HCT116 (cell line): ENCODE measurements around the gene SLC15A3. TPM values are rescaled to one million over a fixed set of nuclear protein-coding genes. Genes with fewer than 3 reads are reported as not detected.
"Not testable (repeated sequence)": the region's sequence is repeated elsewhere in the genome, so short reads cannot be mapped to it uniquely, and the experiment has no call there.

Source experiments
- ATAC-seq: fragments of 200-7000 bp; cut with Tn5 transposase; 2 replicates; pipeline ENCODE4 v1.9.1; 2020; ENCODE audit warnings: mild to moderate bottlenecking, moderate library complexity
- BruUV-seq: library from RNA; stranded (reverse); fragments of 400-500 nt; replicated peaks from 2 replicates; lab custom pipeline; 2021; lab: Mats Ljungman, UMichigan
- CTCF ChIA-PET: fragments of 300-600 bp; sonication (Branson Sonifier 250); formaldehyde crosslinking; loops from one replicate; lab custom pipeline; 2021; ENCODE audit warnings: antibody characterized with exemption; lab: Charles Lee
- POLR2A ChIA-PET: fragments of 300-600, 350-600 bp; sonication (Branson Sonifier 250); formaldehyde crosslinking; loops from one replicate; lab custom pipeline; 2021; ENCODE audit warnings: antibody characterized with exemption; lab: Charles Lee
- RAD21 ChIA-PET, 2 experiments: fragments of 300-600 bp; sonication (Branson Sonifier 250); formaldehyde crosslinking; loops; one replicate each; lab custom pipeline; 2023; ENCODE audit warnings: low total read pairs in 2 of 2; ENCODE audit not compliant: uncharacterized antibody in 2 of 2, unreplicated experiment in 2 of 2, low non-redundant PET in 1 of 2; lab: Charles Lee
- DNase-seq: peaks from one replicate; pipeline ENCODE4 v3.0.0-alpha.2; 2010; ENCODE audit warnings: low read depth, low spot score
- H2AFZ ChIP-seq: fragments of 200-600 bp; shearing (Covaris generic), sonication (generic); 2 replicates; pipeline ENCODE4 v1.6.1; 2017; ENCODE audit warnings: low read depth, mixed run types, mixed read lengths, antibody characterized with exemption, low read length; ENCODE audit not compliant: poor library complexity, severe bottlenecking
- H3K27ac ChIP-seq: 2 replicates; pipeline ENCODE4 v1.5.1; 2012; ENCODE audit warnings: low read depth, low read length
- H3K27me3 ChIP-seq: fragments of 200-600 bp; sonication (generic); 2 replicates; pipeline ENCODE4 v1.6.1; 2016; ENCODE audit warnings: mixed run types, low read length, mixed read lengths; ENCODE audit not compliant: insufficient read depth
- H3K36me3 ChIP-seq, 2 experiments: fragments of 200-500 bp in 1 of 2; fragments of 200-600 bp in 1 of 2; sonication (Bioruptor generic) in 1 of 2; sonication (generic) in 1 of 2; 2 replicates each; pipeline versions ENCODE4 v1.5.1 to v1.6.1; 2014 to 2016; ENCODE audit warnings: low read length in 2 of 2, inconsistent platforms in 1 of 2, mixed read lengths in 1 of 2, mixed run types in 1 of 2; ENCODE audit not compliant: insufficient read depth in 2 of 2, control insufficient read depth in 1 of 2
- H3K4me1 ChIP-seq, 2 experiments: fragments of 200-600 bp in 1 of 2; sonication (generic) in 1 of 2; 2 replicates each; pipeline versions ENCODE4 v1.5.1 to v1.6.1; 2012 to 2017; ENCODE audit warnings: low read length in 2 of 2, inconsistent platforms in 1 of 2, mild to moderate bottlenecking in 1 of 2, mixed read lengths in 1 of 2, mixed run types in 1 of 2, moderate library complexity in 1 of 2; ENCODE audit not compliant: insufficient read depth in 2 of 2, control insufficient read depth in 1 of 2
- H3K4me2 ChIP-seq: fragments of 200-600 bp; sonication (generic); 2 replicates; pipeline ENCODE4 v1.6.1; 2017; ENCODE audit warnings: mixed run types, low read length, mixed read lengths
- H3K4me3 ChIP-seq, 2 experiments: fragments of 200-600 bp in 1 of 2; sonication (generic) in 1 of 2; replicated peaks in 1 of 2; 2 replicates each; pipeline ENCODE4 v1.5.1; 2011 to 2016; ENCODE audit warnings: low read length in 2 of 2, control low read depth in 1 of 2, low read depth in 1 of 2, mild to moderate bottlenecking in 1 of 2, mixed read lengths in 1 of 2, mixed run types in 1 of 2
- H3K79me2 ChIP-seq: fragments of 200-600 bp; sonication (generic); 2 replicates; pipeline ENCODE4 v1.6.1; 2017; ENCODE audit warnings: mild to moderate bottlenecking, mixed run types, low read length, moderate library complexity, mixed read lengths; ENCODE audit not compliant: insufficient read depth
- H3K9ac ChIP-seq: fragments of 200-600 bp; sonication (generic); 2 replicates; pipeline ENCODE4 v1.6.1; 2016; ENCODE audit warnings: low read length, mixed read lengths
- H3K9me2 ChIP-seq: fragments of 200-600 bp; sonication (generic), shearing (Covaris generic); 2 replicates; pipeline ENCODE4 v1.6.1; 2017; ENCODE audit warnings: mixed run types, mild to moderate bottlenecking, moderate library complexity; ENCODE audit not compliant: insufficient read depth
- H3K9me3 ChIP-seq, 2 experiments: fragments of 200-500 bp in 1 of 2; fragments of 200-600 bp in 1 of 2; sonication (Bioruptor generic) in 1 of 2; sonication (generic) in 1 of 2; 2 replicates each; pipeline ENCODE4 v1.6.1; 2014 to 2017; ENCODE audit warnings: low read length in 2 of 2, mixed read lengths in 2 of 2, inconsistent platforms in 1 of 2, low read depth in 1 of 2, mild to moderate bottlenecking in 1 of 2, mixed run types in 1 of 2, moderate library complexity in 1 of 2; ENCODE audit not compliant: control insufficient read depth in 1 of 2, insufficient read depth in 1 of 2
- H4K20me1 ChIP-seq: fragments of 200-600 bp; sonication (generic), shearing (Covaris generic); 2 replicates; pipeline ENCODE4 v1.6.1; 2017; ENCODE audit warnings: mixed run types, mild to moderate bottlenecking, moderate library complexity; ENCODE audit not compliant: insufficient read depth
- CBX3 ChIP-seq: IDR thresholded peaks from 2 replicates; pipeline ENCODE4 v1.6.1; 2012; ENCODE audit warnings: low read depth
- CEBPB ChIP-seq: IDR thresholded peaks from 2 replicates; pipeline ENCODE4 v1.6.1; 2012; ENCODE audit warnings: low read depth
- CTCF ChIP-seq, 3 experiments: fragments of 200-600 bp in 1 of 3; sonication (generic) in 1 of 3; IDR thresholded peaks in 2 of 3; conservative IDR thresholded peaks in 1 of 3; 2 replicates each; pipeline ENCODE4 v1.5.1; 2012 to 2017; ENCODE audit warnings: low read depth in 2 of 3, low read length in 2 of 3, antibody characterized with exemption in 1 of 3, borderline replicate concordance in 1 of 3, control low read depth in 1 of 3, mild to moderate bottlenecking in 1 of 3, mixed read lengths in 1 of 3, mixed run types in 1 of 3, moderate library complexity in 1 of 3; ENCODE audit not compliant: insufficient read depth in 1 of 3
- EGR1 ChIP-seq: IDR thresholded peaks from 2 replicates; pipeline ENCODE4 v1.6.1; 2012; ENCODE audit warnings: low read depth
- ELF1 ChIP-seq: IDR thresholded peaks from 2 replicates; pipeline ENCODE4 v1.6.1; 2012; ENCODE audit warnings: low read depth, borderline replicate concordance
- EZH2 ChIP-seq: fragments of 200-600 bp; sonication (generic); IDR thresholded peaks from 2 replicates; pipeline ENCODE4 v1.6.1; 2017; ENCODE audit warnings: antibody characterized with exemption, mixed run types
- EZH2phosphoT487 ChIP-seq: fragments of 200-600 bp; IDR thresholded peaks from 2 replicates; pipeline ENCODE4 v1.6.1; 2018; ENCODE audit warnings: antibody characterized with exemption, borderline replicate concordance
- FOSL1 ChIP-seq: IDR thresholded peaks from 2 replicates; pipeline ENCODE4 v1.6.1; 2012; ENCODE audit warnings: low read depth
- JUND ChIP-seq: IDR thresholded peaks from 2 replicates; pipeline ENCODE4 v1.6.1; 2012
- RAD21 ChIP-seq: IDR thresholded peaks from 2 replicates; pipeline ENCODE4 v1.6.1; 2012; ENCODE audit warnings: low read depth, mild to moderate bottlenecking
- REST ChIP-seq: IDR thresholded peaks from 2 replicates; pipeline ENCODE4 v1.6.1; 2012; ENCODE audit warnings: low read depth
- SP1 ChIP-seq: IDR thresholded peaks from 2 replicates; pipeline ENCODE4 v1.6.1; 2012; ENCODE audit warnings: low read depth
- SRF ChIP-seq: IDR thresholded peaks from 2 replicates; pipeline ENCODE4 v1.6.1; 2012; ENCODE audit warnings: low read depth
- TCF7L2 ChIP-seq: IDR thresholded peaks from 2 replicates; pipeline ENCODE4 v1.7.0; 2011; ENCODE audit warnings: borderline replicate concordance, inconsistent platforms; ENCODE audit not compliant: insufficient read depth, insufficient read length; ENCODE audit errors: extremely low read depth
- YY1 ChIP-seq: IDR thresholded peaks from 2 replicates; pipeline ENCODE4 v1.6.1; 2011; ENCODE audit warnings: low read length, low read depth, moderate library complexity, mild to moderate bottlenecking; ENCODE audit not compliant: insufficient replicate concordance; ENCODE audit errors: extremely low read depth
- ZFX ChIP-seq: fragments of 450-650 bp; IDR thresholded peaks from 2 replicates; pipeline ENCODE4 v1.6.1; 2017
- ZNF274 ChIP-seq: fragments of 200-500 bp; sonication (Bioruptor generic); IDR thresholded peaks from 2 replicates; pipeline ENCODE4 v1.6.1; 2014; ENCODE audit warnings: mild to moderate bottlenecking, low read depth, low read length, inconsistent platforms
- intact Hi-C: fragments of 100-400 bp; cut with micrococcal nuclease; formaldehyde crosslinking; loops from 2 replicates; pipeline ENCODE4 v1.10.0; 2022
- total RNA-seq: library from RNA; stranded (reverse); gene quantifications from one replicate; pipeline ENCODE4 v1.2.1, GENCODE V29; 2021; ENCODE audit not compliant: unreplicated experiment

SLC15A3 gene
- total RNA-seq, 1 experiment from 2014 or later, result not detected

GRCh38 chr11:60910281-60910687, 41.7 kb downstream of the SLC15A3 start:
- intact Hi-C loops, result loop anchor here (10.0 kb wide), 1 partner anchor 275 kb away; no protein-coding TSS in a partner anchor
- no peak overlapping the region for H2AFZ ChIP-seq
- no peak overlapping the region for H3K4me2 ChIP-seq
- no peak for TF ChIP-seq TCF7L2
- TF ChIP-seq CTCF (IDR thresholded peaks at IDR 0.05 in 2 of 3, conservative IDR thresholded peaks at IDR 0.05 in 1 of 3; ENCODE audit: borderline replicate concordance in 1 of 3, insufficient read depth in 1 of 3, low read depth in 2 of 3, low read length in 2 of 3), result no peak
- TF ChIP-seq JUND, result no peak
- no peak for TF ChIP-seq YY1
- no peak for TF ChIP-seq CEBPB
- TF ChIP-seq EZH2phosphoT487, result no peak
- no peak for TF ChIP-seq SRF
- no peak for TF ChIP-seq ZNF274
- no peak for TF ChIP-seq ZFX
- no peak for TF ChIP-seq EGR1
- TF ChIP-seq SP1, result no peak
- no peak for TF ChIP-seq REST
- no peak for TF ChIP-seq CBX3
- TF ChIP-seq RAD21, result no peak
- TF ChIP-seq EZH2, result no peak
- TF ChIP-seq FOSL1, result no peak
- no peak for TF ChIP-seq ELF1
- H4K20me1 ChIP-seq, result no peaks in the 10 kb centered on the region
- H3K79me2 ChIP-seq, result peaks cover 22% of the 10 kb centered on the region
- ChIA-PET POLR2A (no interaction called here), CTCF (no interaction called here), RAD21 (no interaction called here)
- H3K9me3 ChIP-seq, result no peaks in the 10 kb centered on the region
- no peak overlapping the region for H3K9ac ChIP-seq
- ATAC-seq (no peak), DNase-seq (no peak)
- H3K27ac ChIP-seq, result no peak overlapping the region
- H3K4me3 ChIP-seq, result no peak overlapping the region
- no peaks in the 10 kb centered on the region for H3K9me2 ChIP-seq
- H3K4me1 ChIP-seq, result peaks cover 9 to 35% of the 10 kb centered on the region in 2 experiments
- no TSS peak for BruUV-seq
- H3K36me3 ChIP-seq, result no peaks in the 10 kb centered on the region
- no peaks in the 10 kb centered on the region for H3K27me3 ChIP-seq

GRCh38 chr11:60909680-60910280, 42.2 kb downstream of the SLC15A3 start:
- H3K27ac ChIP-seq, ATAC-seq, BruUV-seq, H3K9ac ChIP-seq, H3K9me2 ChIP-seq, H3K9me3 ChIP-seq, H4K20me1 ChIP-seq, H3K36me3 ChIP-seq, H3K4me2 ChIP-seq, RAD21 ChIA-PET, DNase-seq, H3K4me3 ChIP-seq, CTCF ChIA-PET, POLR2A ChIA-PET, H2AFZ ChIP-seq, H3K27me3 ChIP-seq: not testable (repeated sequence)
- peaks cover 12 to 35% of the 10 kb centered on the region in 2 experiments for H3K4me1 ChIP-seq
- peaks cover 22% of the 10 kb centered on the region for H3K79me2 ChIP-seq
- intact Hi-C loops, result loop anchor here (10.0 kb wide), 1 partner anchor 275 kb away; no protein-coding TSS in a partner anchor
